GM10266 (cell line): ENCODE data around the gene FSTL5.
A peak's percentile ranks its signal among the peaks of the same experiment; 100 is the strongest.

Source experiments
- DNase-seq: peaks from one replicate; pipeline ENCODE4 v3.0.0; 2012; ENCODE audit errors: extremely low spot score
- TF ChIP-seq, protein P1 (sequence below): IDR thresholded peaks from 2 replicates; pipeline ENCODE4 v1.5.1; 2012; ENCODE audit warnings: mild to moderate bottlenecking, low read depth; ENCODE audit not compliant: control insufficient read depth, insufficient read depth; ENCODE audit errors: missing control alignments

The FSTL5 gene

DNA sequence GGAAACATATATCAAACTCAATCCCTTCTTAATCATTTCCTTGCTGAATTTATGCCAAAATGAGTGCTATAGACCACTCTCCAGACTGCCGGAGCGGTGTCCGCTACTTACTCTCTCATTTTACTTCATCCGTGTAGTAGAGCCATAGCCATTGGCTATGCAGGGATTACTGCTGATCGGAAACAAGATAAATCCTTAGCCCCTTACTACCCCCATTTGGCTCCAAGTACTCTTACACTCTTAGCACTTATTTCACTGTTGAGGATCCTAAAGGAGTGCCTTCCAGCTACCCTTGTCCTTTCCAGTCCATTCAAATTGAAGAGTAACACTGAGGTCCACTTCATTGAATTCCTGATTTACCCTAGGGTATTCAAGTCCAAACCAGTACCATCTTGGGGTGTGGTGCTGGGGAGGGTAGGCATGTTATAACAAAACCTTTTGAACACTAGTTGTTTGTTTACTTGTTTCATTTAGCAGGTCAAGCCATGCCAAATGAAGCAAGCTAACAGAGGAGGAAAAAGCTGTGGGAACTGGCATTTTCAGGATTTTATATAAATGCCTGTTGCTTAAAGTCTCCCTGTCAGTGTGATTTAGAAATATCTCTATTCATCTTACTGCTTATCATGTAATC is 715.1 kb downstream of the FSTL5 start:
- TF ChIP-seq, protein P1, sequence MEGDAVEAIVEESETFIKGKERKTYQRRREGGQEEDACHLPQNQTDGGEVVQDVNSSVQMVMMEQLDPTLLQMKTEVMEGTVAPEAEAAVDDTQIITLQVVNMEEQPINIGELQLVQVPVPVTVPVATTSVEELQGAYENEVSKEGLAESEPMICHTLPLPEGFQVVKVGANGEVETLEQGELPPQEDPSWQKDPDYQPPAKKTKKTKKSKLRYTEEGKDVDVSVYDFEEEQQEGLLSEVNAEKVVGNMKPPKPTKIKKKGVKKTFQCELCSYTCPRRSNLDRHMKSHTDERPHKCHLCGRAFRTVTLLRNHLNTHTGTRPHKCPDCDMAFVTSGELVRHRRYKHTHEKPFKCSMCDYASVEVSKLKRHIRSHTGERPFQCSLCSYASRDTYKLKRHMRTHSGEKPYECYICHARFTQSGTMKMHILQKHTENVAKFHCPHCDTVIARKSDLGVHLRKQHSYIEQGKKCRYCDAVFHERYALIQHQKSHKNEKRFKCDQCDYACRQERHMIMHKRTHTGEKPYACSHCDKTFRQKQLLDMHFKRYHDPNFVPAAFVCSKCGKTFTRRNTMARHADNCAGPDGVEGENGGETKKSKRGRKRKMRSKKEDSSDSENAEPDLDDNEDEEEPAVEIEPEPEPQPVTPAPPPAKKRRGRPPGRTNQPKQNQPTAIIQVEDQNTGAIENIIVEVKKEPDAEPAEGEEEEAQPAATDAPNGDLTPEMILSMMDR = no peak
- no peak for DNase-seq

DNA sequence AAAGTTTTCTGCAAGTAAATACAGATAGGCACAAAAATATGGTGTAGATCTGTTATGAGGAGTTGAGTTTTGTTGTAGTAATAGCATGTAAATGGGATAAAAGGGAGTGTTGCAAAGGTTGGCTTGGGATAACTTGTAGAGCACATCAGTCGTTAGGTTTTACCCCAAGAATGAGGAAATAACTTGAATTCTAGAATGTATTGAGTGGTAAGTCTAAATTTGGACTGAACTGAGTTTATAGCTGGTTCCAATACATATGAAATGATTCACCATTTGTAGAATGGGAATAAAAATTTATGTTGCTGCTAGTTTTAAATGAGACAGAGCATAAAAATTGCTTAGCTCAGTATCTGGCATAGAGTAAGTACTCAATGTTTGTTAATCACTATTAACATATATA is 719.2 kb downstream of the FSTL5 start:
- no peak for DNase-seq
- TF ChIP-seq, protein P1 = no peak

DNA sequence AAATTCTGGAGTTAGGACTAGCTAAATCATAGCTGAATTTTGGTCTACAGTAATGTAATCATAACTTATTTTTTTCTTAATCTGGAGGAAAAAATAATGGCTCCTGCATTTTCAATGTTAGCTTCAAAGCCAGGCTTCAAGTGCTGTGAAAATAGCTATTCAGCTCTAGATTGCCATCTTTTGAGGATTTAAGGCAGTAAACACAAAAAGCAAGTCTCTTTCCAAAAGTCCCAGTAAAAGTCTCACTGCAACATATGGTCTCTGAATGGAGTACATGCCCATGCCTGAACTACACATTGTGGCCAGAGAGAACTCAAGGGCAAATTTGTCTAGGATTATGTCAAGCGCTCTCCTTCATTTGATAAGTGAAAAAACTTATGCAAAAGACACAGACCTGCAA is 720.9 kb downstream of the FSTL5 start:
- TF ChIP-seq, protein P1 = no peak
- no peak for DNase-seq

DNA sequence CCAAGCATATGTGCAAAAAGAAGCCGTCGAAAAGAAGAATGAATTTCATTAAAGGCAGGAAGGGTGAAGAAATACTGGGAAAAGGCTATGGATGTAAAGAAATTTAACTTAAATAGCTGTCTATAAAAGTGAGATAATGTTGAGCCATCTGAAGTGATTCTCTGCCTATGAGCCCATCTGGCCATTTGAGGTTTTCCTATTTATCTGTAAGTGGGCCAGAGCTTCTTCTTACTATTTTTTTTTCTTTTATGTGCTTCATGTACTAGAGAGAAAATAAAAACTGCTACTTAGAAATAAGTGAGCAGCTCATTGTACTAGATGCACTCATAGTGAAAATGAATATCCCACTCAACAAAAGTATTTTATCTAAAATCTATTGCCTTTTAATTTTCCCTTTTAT is 725.7 kb downstream of the FSTL5 start:
- no peak for DNase-seq
- TF ChIP-seq, protein P1 = no peak

DNA sequence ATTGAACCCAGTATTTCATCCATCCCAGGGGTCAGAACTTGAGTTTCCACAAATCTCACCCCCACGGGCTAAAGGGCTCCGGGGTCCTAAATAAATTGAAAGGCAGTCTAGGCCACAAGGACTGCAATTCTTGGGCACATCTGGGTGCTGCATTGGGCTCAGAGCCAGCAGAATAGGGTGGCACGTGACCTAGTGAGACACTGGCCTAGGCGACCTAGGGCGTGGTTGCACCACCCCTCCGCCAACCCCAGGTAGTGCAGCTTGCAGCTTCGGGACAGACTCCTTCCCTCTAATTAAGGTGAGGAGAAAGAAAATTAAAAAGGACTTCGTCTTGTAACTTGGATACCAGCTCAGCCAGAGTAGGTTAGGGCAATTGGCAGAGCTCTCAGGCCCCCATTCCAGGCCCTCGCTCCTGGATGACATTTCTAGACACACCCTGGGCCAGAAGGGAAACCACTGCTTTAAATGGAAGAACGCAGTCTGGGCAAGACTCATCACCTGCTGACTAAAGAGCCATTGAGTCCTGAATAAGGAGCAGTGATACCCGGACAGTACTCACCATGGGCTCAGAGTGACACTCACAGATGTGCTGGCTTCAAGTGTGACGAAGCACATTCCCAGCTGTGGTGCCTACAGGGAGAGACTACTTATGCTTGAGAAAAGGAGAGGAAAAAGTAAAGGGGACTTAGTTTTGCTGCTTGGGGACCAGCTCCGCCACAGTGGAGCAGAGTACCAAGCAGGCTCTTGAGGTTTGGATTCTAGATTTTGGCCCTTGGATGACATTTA is 735.4 kb downstream of the FSTL5 start:
- TF ChIP-seq, protein P1 = no peak
- DNase-seq = no peak

DNA sequence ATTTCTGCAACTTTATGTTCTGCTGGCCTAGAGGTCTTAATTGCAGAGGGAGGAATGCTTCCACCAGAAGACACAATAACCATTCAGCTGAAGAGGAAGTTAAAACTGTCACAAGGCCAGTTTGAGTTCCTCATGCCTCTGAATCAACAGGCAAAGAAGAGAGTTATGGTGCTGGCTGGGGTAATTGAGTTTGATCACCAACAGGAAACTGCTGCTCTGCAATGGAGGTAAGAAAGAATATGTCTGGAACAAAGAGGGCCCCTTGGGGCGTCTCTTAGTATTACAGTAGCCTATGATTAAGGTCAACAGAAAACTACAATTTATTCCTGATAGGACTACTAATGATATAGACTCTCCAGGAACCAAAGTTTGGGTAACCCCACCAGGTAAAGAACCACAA is 744.0 kb downstream of the FSTL5 start:
- TF ChIP-seq, protein P1 = peak; percentile 20
- DNase-seq = no peak

DNA sequence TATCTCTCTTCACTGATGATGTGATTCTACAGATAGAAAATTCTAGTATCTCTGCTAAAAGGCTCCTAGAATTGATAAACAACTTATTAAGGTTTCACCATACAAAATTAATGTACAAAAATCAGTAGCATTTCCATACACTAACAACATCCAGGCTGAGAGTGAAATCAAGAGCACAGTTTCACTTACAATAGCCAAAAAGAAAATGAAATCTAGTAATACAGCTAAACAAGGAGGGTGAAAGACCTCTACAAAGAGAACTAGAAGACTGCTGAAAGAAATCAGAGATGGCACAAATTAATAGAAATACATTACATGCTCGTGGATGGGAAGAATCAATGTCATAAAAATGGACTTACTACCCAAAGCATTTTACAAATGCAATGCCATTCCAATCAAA is 751.9 kb downstream of the FSTL5 start:
- TF ChIP-seq, protein P1 = no peak
- DNase-seq = no peak
